ENCODE data around the gene MROH2B.
A peak's percentile ranks its signal among the peaks of the same experiment; 100 is the strongest.

The MROH2B gene

DNA sequence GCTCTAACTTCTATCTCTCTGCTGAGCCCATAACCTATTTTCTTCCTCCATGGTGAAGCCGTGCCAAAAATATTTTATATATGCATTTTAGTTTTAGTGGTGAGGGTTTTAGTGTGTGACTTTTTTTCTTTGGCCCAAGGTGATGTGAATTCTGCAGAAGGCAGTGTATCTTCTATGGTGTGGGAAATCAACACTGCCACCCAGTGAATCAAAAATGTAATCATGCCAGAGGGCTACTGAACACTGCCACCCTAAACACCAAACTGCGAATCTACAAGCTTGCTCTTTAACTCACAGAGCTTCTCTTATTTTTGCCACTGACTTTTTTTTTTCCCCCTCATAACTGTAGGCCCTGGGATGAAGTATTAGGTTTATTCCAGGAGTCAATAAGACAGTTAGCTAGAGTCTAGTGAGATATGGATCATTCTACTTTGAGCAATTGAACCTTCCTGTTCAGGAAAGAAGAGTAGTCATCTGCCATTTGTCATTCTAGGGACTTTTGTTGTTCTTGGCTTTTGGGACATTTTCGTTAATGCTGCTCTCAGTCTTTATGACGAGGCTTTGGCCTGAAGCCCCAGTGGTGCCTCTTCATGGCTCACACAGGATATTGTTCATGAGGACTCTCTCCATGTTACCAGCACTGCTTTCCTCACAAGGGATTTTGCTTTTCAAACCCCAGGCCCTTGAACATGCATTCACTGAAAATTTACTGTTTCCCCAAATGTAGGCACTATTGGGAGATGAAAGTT, 108.8 kb downstream of the MROH2B start:
- DNase-seq: no peak

DNA sequence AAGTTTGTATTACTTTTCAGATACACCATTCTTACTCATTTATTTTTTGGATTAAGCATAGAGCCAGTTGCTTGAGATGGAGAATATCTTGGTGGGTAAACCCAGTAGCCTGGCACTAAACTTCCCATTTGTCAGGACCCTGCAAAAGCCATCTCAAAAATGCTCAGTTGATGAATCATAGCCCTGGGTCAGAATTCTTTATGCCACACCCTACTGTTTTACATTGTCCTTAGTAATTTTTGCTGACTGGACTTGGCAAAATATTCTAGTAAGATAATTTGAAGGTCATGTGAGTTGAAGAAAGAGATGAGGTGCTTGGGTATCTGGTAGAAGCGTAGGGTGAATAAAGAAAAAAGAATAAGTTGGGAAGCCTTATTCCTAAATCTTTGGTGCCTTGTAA, 111.1 kb downstream of the MROH2B start:
- peak; percentile 38 for DNase-seq

DNA sequence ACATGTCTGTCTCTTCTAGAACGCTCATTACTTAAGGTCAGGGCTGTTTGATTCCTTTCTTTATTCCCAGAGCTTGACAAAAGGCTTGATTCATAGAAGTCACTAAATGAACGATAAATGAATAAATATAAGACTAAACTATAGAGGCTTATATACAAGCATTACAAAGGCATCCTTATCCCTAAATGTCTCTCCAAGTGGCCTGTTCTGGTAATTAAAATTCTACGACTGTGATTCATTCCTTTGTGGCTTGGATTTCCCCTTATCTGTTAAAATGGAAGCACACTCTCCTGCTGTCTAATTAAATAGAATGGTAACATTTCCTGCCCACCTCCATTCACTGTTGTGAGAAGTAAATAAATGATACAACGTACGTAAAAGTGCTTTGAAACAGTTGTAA, 112.3 kb downstream of the MROH2B start:
- no peak for DNase-seq

DNA sequence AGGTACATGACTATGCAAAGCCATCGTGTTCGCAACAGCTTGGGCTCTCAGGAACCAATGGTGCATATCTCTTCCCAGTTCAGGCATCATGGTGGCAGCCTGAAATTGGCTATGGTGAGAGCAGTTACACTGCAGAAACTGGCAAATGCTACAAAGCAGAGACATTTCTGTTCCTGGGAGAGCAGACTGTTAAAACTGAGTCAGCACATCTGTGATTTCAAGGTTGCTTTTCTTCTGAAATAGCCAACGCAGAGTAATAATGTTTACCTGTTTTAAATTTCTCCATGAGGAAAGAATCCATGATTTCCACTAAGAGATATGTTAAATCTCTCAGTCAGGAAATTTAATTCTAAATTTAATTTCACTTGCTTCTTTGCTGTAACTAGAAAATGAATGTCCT, 114.1 kb downstream of the MROH2B start:
- DNase-seq: no peak

DNA sequence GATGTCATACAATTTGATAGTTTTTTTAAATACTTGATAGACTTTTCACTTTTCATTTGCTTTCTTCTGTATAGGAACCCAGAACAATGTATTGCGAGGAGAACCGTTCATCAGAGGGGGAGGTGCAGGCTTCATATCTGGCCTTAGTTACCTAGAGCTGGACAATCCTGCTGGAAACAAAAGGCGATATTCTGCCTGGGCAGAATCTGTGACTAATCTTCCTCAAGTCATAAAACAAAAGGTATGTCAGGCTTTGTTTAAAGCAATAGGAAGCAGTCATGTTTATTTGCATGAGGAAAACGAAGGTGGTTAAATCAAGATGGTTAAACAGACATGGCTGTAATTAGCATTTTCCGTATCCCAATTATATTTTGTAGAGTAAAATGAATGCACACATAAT, 115.8 kb downstream of the MROH2B start:
- DNase-seq: no peak
